Pancreas (tissue), 10 donors: ENCODE results near the gene BCAS1. TPM values are rescaled to one million over a fixed set of nuclear protein-coding genes. Genes with fewer than 3 reads are reported as not detected.

Experiments
- ATAC-seq, 4 donors: fragments of 200-7000 bp; cut with Tn5 transposase; one replicate each; pipeline versions ENCODE4 v1.8.0 to v1.9.1; 2020; ENCODE audit warnings: mild to moderate bottlenecking in 4 of 4, moderate library complexity in 4 of 4
- DNase-seq, 6 donors: peaks; one replicate each; pipeline ENCODE4 v3.0.0-alpha.2; 2020
- FAIRE-seq: peaks from 2 replicates; lab custom pipeline; 2012; peaks lifted over from hg19 to GRCh38; lab: Jason Lieb, UNC
- H3K27ac ChIP-seq, 4 donors: fragments of 200-600 bp; sonication (generic); 1 replicate in 3 of 4; 2 replicates in 1 of 4; pipeline versions ENCODE4 v1.5.0 to v1.8.0; 2020
- H3K27me3 ChIP-seq, 4 donors: fragments of 200-600 bp; one replicate each; pipeline ENCODE4 v1.8.0; 2021
- H3K36me3 ChIP-seq, 3 donors: fragments of 200-600 bp; sonication (generic) in 1 of 3; one replicate each; pipeline versions ENCODE4 v1.5.0 to v1.8.0; 2020 to 2021
- H3K4me1 ChIP-seq, 3 donors: fragments of 200-600 bp; one replicate each; pipeline ENCODE4 v1.8.0; 2021
- H3K4me3 ChIP-seq, 4 donors: fragments of 200-600 bp; sonication (generic) in 2 of 4; one replicate each; pipeline versions ENCODE4 v1.5.0 to v1.8.0; 2020 to 2021
- H3K9me3 ChIP-seq, 4 donors: fragments of 200-600 bp; one replicate each; pipeline ENCODE4 v1.8.0; 2021
- CTCF ChIP-seq, 4 donors: fragments of 200-600 bp; sonication (generic) in 3 of 4; IDR thresholded peaks; one replicate each; pipeline versions ENCODE4 v1.5.0 to v1.8.0; 2021; ENCODE audit warnings: antibody characterized with exemption in 4 of 4
- WGBS, 2 donors: extraction: QIAGEN DNeasy Blood & Tissue Kit; methylation state at CpG; one replicate each; pipeline ENCODE4 v1.1.7; 2013; 5-methylcytosine and 5-hydroxymethylcytosine counted together
- intact Hi-C, 3 donors: fragments of 100-400 bp; cut with DNase I; formaldehyde crosslinking; loops; one replicate each; pipeline versions ENCODE4 v1.11.1 to v1.14.2; 2022
- polyA plus RNA-seq, 2 donors: library from polyadenylated mRNA; stranded (reverse); fragments of 200-250 nt; gene quantifications; one replicate each; pipeline ENCODE4 v1.2.3, GENCODE V29; 2013
- total RNA-seq, 6 donors: library from RNA; stranded (reverse); fragmentation: NEBNext Ultra II Directional in 4 of 6; extraction: Animal tissue kit (Norgen Biotek cat#: 25700) in 4 of 6; gene quantifications; one replicate each; pipeline versions ENCODE4 v1.2.1 to v1.2.4, GENCODE V29; 2021 to 2023
- donor health status: healthy with polysubstance abuse.
- donor health status: DM: no; HTN: no; CAD: no; lungs with moderate emphysema.
- donor health status: DM: no; HTN: no; CAD: no.
- donor health status: control.
- donor health status: control.
- donor health status: Bipolar disorder and iron deficiency.
- donor health status: DM: yes; HTN: yes; CAD: no.
- donor health status: DM: no; HTN: no; CAD: no.
- donor health status: DM: no; HTN: no; CAD: no.
- donor health status: DM: yes; HTN: yes; CAD: no.

The BCAS1 gene
- total and polyA plus RNA-seq, 8 donors: 0.20 to 0.85 (median 0.61) TPM

- no peaks in the 10 kb centered on the region for H3K36me3 ChIP-seq
- intact Hi-C loops: no loop called here
- H3K4me1 ChIP-seq: peaks cover 13 to 37% (median 25%) of the 10 kb centered on the region in 3 donors
- no peak for ATAC-seq
- H3K4me3 ChIP-seq: no peak overlapping the region
- no peaks in the 10 kb centered on the region for H3K9me3 ChIP-seq
- 91 to 94% methylated on average over 8 of the region's 8 CpGs for WGBS, 2 donors
- H3K27me3 ChIP-seq: no peaks in the 10 kb centered on the region
- no peak for FAIRE-seq
- TF ChIP-seq CTCF (IDR thresholded peaks at IDR 0.05): no peak
- DNase-seq: no peak
- H3K27ac ChIP-seq: peak overlapping the region in 2 of 4 donors; percentile 73 to 83
Observed at GRCh38 chr20:53898556-53898931, 171.8 kb downstream of the BCAS1 start.

- DNase-seq (peak in 1 of 6 donors; percentile 9), FAIRE-seq (no peak), ATAC-seq (peak; percentile 68 to 75 (median 73))
- intact Hi-C loops: no loop called here
- Histone ChIP-seq H3K27ac (peak overlapping the region in 2 of 4 donors; percentile 34 to 83), H3K27me3 (no peaks in the 10 kb centered on the region), H3K4me1 (peaks cover 13 to 37% (median 25%) of the 10 kb centered on the region in 3 donors), H3K9me3 (no peaks in the 10 kb centered on the region), H3K4me3 (no peak overlapping the region), H3K36me3 (no peaks in the 10 kb centered on the region)
- WGBS, 2 donors: 27 to 37% methylated on average over 9 of the region's 9 CpGs
- no peak for TF ChIP-seq CTCF (IDR thresholded peaks at IDR 0.05)
Observed at GRCh38 chr20:53897884-53898555, 172.4 kb downstream of the BCAS1 start.

GRCh38 chr20:53896647-53897046, 173.7 kb downstream of the BCAS1 start:
- no peak for TF ChIP-seq CTCF (IDR thresholded peaks at IDR 0.05)
- FAIRE-seq: no peak
- intact Hi-C loops: no loop called here
- Histone ChIP-seq H3K9me3 (no peaks in the 10 kb centered on the region), H3K4me3 (no peak overlapping the region), H3K36me3 (no peaks in the 10 kb centered on the region), H3K4me1 (peaks cover 13 to 32% (median 21%) of the 10 kb centered on the region in 3 donors), H3K27me3 (no peaks in the 10 kb centered on the region), H3K27ac (no peak overlapping the region)
- 76 to 83% methylated on average over 4 of the region's 4 CpGs for WGBS, 2 donors
- no peak for DNase-seq
- no peak for ATAC-seq

- no peak for FAIRE-seq
- no peak for TF ChIP-seq CTCF (IDR thresholded peaks at IDR 0.05)
- no peak for DNase-seq
- Histone ChIP-seq H3K27me3 (no peaks in the 10 kb centered on the region), H3K4me3 (no peak overlapping the region), H3K4me1 (peaks cover 13 to 27% (median 15%) of the 10 kb centered on the region in 3 donors), H3K36me3 (no peaks in the 10 kb centered on the region), H3K9me3 (no peaks in the 10 kb centered on the region), H3K27ac (no peak overlapping the region)
- no peak for ATAC-seq
- intact Hi-C loops: no loop called here
- 87 to 91% methylated on average over 7 of the region's 7 CpGs for WGBS, 2 donors
Observed at GRCh38 chr20:53896041-53896440, 174.4 kb downstream of the BCAS1 start.

- 94 to 97% methylated on average over 4 of the region's 4 CpGs for WGBS, 2 donors
- FAIRE-seq (no peak), DNase-seq (no peak), ATAC-seq (no peak)
- Histone ChIP-seq H3K4me3 (no peak overlapping the region), H3K36me3 (no peaks in the 10 kb centered on the region), H3K4me1 (peaks cover 12 to 20% (median 13%) of the 10 kb centered on the region in 3 donors), H3K27me3 (no peaks in the 10 kb centered on the region), H3K9me3 (no peaks in the 10 kb centered on the region), H3K27ac (no peak overlapping the region)
- TF ChIP-seq CTCF (IDR thresholded peaks at IDR 0.05): no peak
- intact Hi-C loops: no loop called here
Observed at GRCh38 chr20:53895385-53895755, 175.0 kb downstream of the BCAS1 start.
